Stimulated activated CD8-positive, alpha-beta memory T cell treated with anti-CD3 and anti-CD28 coated beads, Interleukin-7, amount 100 ng/mL, for 1 hour (primary cell): ENCODE data around the gene CACNA2D3.

Experiments
- DNase-seq, 2 donors: peaks; one replicate each; pipeline ENCODE4 v3.0.0-alpha.2; 2020; ENCODE audit warnings: low read depth in 2 of 2

Gene CACNA2D3

DNA sequence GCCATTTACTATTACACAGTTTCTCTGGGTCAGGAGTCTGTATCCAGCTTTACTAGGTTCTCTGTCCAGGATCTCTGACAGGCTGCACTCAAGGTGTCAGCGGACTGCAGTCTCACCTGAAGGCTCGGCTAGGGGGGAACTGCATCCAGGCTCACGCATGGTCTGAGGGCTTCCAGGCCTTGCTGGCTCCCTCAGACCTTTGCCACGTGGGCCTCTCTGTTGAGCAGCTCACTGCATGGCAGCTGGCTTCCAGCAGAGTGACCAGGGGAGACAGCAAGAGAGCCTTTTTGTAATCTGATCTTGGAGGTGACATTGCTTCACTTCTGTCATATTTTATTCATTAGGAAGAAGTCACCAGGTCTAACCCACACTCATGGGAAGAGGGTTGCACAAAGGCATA lies 152.3 kb downstream of the CACNA2D3 start:
- no peak for DNase-seq

GRCh38 chr3:54279005-54279583 lies 156.7 kb downstream of the CACNA2D3 start:
- DNase-seq: no peak

- DNase-seq: no peak
Observed at GRCh38 chr3:54283470-54283869, 161.1 kb downstream of the CACNA2D3 start.

- no peak for DNase-seq
Observed at GRCh38 chr3:54294214-54294613, 171.9 kb downstream of the CACNA2D3 start.

DNA sequence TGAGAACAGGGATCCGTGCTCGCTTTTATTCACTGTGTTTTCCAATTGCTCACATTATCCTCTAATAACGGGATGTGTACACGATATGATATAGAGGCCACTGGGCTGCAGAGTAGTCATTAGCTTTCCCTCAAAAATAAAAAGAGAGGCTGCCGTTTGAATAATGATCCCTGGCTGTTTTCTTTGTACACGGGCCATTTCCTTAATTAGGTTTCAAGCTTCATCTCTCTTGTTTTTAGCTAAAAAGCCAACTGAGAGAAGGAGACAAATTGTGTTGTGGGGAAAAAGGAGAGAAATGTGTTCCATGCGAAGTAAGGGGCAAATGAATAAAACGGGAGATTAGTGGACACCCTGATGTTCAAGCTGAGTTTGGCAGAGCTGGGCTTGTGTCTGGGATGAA lies 174.2 kb downstream of the CACNA2D3 start:
- no peak for DNase-seq

DNA sequence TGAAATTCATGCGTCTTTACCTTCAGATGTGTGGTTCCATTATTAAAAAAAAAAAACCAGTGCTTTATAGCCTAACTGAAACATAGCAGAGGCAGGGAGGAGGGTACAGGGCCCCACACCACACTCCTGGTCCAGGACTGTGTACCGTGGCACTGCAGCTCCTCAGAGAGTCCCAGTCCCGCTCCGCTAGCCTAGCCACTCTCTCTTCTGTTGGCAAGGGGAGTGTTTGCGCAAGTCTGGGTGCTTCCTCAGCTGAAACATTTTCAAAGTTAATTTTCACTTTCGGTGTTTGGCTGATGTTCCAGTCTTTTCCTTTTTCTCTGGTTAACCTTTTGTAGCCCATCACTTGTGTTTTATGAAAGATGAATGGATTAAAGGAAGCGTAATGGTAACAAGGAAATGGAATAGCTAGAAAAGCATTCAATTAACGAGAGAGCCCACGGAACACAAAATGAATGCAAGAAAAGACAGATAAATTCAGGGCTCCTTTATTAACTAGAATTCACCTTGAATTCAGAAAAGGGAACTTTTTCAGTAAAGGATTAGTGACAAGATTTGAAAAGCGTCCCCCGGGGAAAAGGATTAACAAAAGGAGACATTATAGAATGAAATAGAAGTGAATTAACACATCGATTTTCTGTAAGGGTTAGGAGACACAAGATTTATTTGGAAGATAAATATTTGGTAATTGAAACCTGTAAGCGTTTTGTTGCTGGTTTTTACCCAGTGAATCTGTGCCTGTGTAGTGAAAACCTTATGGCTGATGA lies 177.0 kb downstream of the CACNA2D3 start:
- no peak for DNase-seq

GRCh38 chr3:54303517-54304375 lies 181.4 kb downstream of the CACNA2D3 start:
- DNase-seq: no peak

GRCh38 chr3:54304877-54305276 lies 182.5 kb downstream of the CACNA2D3 start:
- DNase-seq: no peak

GRCh38 chr3:54305409-54306099 lies 183.2 kb downstream of the CACNA2D3 start:
- no peak for DNase-seq

GRCh38 chr3:54307566-54308180 lies 185.3 kb downstream of the CACNA2D3 start:
- DNase-seq: no peak

DNA sequence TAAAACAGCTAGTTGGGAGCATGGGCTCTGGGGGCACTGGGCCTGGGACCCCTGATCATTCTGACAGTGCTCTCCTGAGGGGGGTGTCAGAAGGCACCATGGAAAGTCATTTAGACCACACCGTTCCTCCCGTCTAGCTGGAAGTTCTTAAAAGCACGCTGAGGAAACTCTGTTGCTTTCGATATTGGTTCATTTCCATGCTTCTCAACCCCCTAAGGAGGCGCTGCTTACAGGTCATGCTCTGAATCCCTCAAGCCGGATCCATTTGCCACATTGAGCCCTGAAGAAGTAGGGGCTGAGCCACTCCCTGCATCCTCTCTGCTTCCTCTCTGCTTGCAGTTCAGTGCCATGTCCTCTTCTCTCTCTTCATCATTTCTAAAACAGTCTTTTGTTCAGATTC lies 187.2 kb downstream of the CACNA2D3 start:
- no peak for DNase-seq

DNA sequence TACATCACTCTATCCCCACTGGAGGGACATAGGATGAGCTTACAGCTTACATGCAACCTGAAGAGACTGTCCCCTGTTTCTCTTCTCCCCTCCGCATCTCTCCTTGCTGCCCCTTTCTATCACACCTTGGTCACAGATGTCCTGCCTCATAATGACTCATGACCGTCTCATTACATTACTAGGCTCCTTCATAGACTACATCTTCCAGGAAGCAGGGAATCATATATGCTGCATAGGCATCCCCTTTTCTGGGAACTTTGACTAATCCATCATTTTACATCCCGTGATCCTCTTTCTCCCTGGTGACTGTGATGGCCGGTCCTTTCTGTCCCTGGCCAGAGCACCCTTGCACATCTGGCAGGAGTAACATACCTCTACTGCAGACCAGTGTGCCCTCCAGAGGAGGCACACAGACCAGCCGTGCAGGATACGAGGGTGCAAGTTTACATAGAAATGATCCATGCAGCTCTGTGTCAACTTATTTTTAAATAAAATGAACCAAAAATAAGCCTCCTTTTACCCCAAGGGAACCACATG lies 188.9 kb downstream of the CACNA2D3 start:
- no peak for DNase-seq

DNA sequence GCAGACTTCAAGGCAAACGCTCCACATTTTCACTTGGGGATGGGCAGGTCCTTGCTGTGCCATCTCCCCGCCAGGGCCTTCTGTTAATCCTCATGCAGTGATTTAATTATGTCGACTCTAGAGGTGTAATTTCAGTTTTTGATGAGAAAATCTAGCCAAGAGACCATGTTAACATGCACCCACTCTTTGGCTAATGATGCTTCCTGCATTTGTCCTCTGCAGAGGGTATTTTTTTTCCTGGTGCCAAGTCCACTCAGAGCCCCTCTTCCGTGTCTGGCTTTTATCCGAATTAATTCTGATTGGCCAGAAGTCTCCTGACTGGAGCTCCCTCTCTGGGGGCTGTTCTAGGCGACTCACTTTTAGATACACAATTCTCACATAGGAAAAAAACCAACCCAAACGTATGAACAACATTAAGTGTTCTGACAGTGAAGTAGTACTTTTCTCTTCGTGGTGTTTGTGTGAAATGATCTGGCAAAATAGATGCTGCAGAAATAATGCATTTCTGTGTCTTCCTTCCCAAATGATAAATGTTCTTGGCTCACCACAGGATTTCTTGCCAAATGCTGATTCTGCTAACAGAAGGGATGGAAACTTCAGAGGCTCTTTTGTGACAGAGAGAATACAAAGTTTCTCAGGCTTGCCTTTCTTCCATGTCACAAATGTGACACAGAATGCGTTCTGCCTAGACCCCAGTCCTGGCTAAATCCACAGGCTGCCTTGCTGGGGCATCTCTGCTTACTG lies 190.0 kb downstream of the CACNA2D3 start:
- no peak for DNase-seq

DNA sequence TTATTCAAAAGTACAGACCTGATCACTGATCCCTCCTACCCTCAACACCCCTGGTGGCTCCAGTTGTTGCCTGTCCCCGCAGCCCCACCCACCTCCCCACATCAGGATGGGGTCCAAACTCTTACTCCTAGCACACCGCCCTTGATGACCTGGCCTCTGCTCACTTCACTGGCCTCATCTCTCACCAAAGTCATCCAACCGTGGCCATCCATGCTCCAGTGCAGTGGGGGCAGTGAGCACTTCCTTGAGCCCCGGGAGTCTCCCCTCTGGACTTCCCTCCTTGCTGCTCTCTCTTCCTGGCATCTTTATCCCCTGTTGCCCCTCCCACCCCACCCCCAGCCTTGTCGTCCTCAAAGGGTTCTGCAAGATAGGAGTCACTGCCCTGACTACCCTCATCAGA lies 191.1 kb downstream of the CACNA2D3 start:
- DNase-seq: no peak

- DNase-seq: no peak
Observed at GRCh38 chr3:54321520-54321919, 199.2 kb downstream of the CACNA2D3 start.

- DNase-seq: no peak
Observed at GRCh38 chr3:54322354-54322753, 200.0 kb downstream of the CACNA2D3 start.

DNA sequence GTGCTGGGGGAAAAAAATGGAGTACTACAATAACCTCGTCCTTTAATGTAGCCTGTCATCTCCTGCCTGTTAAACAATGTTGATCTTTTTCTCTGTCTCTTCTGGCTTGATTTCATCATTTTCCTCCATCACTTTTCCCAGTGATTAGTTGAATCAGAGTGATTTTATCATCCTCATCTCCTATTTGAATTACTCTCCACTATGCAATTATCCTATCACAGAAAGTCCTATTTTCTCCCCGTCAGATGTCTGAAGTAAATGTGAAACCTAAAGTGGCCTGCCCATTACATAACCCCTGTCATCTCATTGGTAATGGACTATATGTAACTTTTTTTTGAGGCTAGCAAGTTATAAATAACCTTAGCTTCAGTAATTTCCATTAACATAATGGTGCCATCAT lies 201.8 kb downstream of the CACNA2D3 start:
- DNase-seq: no peak

GRCh38 chr3:54326951-54327350 lies 204.6 kb downstream of the CACNA2D3 start:
- no peak for DNase-seq

DNA sequence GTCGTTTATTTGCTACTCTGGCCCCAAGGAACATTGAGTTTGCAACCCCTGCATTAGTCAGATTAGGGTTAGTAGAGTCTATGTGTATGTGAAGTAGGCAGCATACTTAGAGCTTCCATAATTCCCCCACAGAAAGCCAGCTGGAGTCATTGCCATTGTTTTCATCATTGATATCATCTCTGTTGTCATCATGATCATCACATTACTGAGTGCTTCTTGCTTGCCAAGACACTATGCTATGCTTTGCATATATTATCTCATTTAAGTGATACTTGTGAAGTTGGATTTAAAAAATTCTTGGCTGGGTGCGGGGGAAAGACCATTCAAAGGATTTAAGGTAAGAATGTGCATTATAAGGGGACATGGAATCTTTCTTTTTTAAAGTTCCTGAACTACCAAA lies 209.0 kb downstream of the CACNA2D3 start:
- DNase-seq: no peak

GRCh38 chr3:54337846-54338245 lies 215.5 kb downstream of the CACNA2D3 start:
- no peak for DNase-seq

DNA sequence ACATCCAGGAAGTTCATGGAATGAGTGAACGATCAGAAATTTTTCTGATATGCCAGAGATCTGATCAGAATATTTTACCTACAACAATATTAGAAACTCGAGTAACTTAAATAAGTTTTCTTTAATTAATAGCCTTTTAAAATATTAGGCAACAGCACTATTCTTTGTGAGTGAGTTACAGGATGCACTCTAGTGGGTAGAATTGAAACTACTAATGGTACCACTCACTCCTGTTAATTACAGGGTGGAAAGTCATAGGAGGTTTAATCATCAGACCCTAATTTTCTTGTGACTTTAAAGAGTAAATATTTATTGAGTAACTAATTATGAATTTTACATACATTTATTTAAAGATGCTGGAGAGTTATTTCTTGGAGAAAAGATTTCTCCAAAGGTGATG lies 217.3 kb downstream of the CACNA2D3 start:
- DNase-seq: no peak
